WTC11 (cell line): Measurements from ENCODE around the gene HDLBP. TPM values are rescaled to one million over a fixed set of nuclear protein-coding genes. Genes with fewer than 3 reads are reported as not detected.

Source experiments
- ATAC-seq: fragments of 200-7000 bp; cut with Tn5 transposase; 2 replicates; pipeline ENCODE4 v1.10.0; 2021; ENCODE audit warnings: mild to moderate bottlenecking, moderate library complexity
- CTCF ChIA-PET: fragments of 300-600 bp; sonication (Branson Sonifier 250); formaldehyde crosslinking; loops from one replicate; lab custom pipeline; 2021; ENCODE audit warnings: antibody characterized with exemption; lab: Charles Lee
- POLR2A ChIA-PET: fragments of 350-600 bp; sonication (Branson Sonifier 250); formaldehyde crosslinking; loops from one replicate; lab custom pipeline; 2021; ENCODE audit warnings: antibody characterized with exemption; lab: Charles Lee
- DNase-seq: peaks from one replicate; pipeline ENCODE4 v3.0.0; 2021; ENCODE audit warnings: low spot score
- H3K27ac Mint-ChIP-seq: 2 replicates; pipeline ENCODE4 v1.8.0; 2021; ENCODE audit warnings: mixed read lengths
- H3K27me3 Mint-ChIP-seq: 2 replicates; pipeline ENCODE4 v1.8.0; 2021; ENCODE audit warnings: low read depth, mild to moderate bottlenecking, moderate library complexity, mixed read lengths
- H3K36me3 Mint-ChIP-seq: 2 replicates; pipeline ENCODE4 v1.8.0; 2021; ENCODE audit warnings: mixed read lengths
- H3K4me1 Mint-ChIP-seq: 2 replicates; pipeline ENCODE4 v1.8.0; 2022; ENCODE audit warnings: mixed read lengths
- H3K4me3 Mint-ChIP-seq: 2 replicates; pipeline ENCODE4 v1.8.0; 2021; ENCODE audit warnings: mild to moderate bottlenecking, moderate library complexity, mixed read lengths
- H3K9me3 Mint-ChIP-seq: 2 replicates; pipeline ENCODE4 v1.8.0; 2021; ENCODE audit warnings: mixed read lengths
- CBFB ChIP-seq: sonication (generic); formaldehyde crosslinking; IDR thresholded peaks from 2 replicates; pipeline ENCODE4 v1.8.1; 2022; ENCODE audit warnings: mild to moderate bottlenecking, low read depth, missing genetic modification reagents
- ETV6 ChIP-seq: sonication (generic); formaldehyde crosslinking; IDR thresholded peaks from 2 replicates; pipeline ENCODE4 v1.8.1; 2022; ENCODE audit warnings: mild to moderate bottlenecking, missing genetic modification reagents
- HMGXB4 ChIP-seq: sonication (generic); formaldehyde crosslinking; IDR thresholded peaks from 2 replicates; pipeline ENCODE4 v1.8.1; 2023; ENCODE audit warnings: mild to moderate bottlenecking, moderate library complexity, missing genetic modification reagents
- MAX ChIP-seq: sonication (generic); formaldehyde crosslinking; IDR thresholded peaks from 2 replicates; pipeline ENCODE4 v1.8.0; 2022; ENCODE audit warnings: mild to moderate bottlenecking, missing genetic modification reagents
- MYBL2 ChIP-seq: sonication (generic); formaldehyde crosslinking; IDR thresholded peaks from 2 replicates; pipeline ENCODE4 v1.8.1; 2023; ENCODE audit warnings: mild to moderate bottlenecking, moderate library complexity, missing genetic modification reagents
- NR3C1 ChIP-seq: sonication (generic); formaldehyde crosslinking; conservative IDR thresholded peaks from 2 replicates; pipeline ENCODE4 v1.8.1; 2023; ENCODE audit warnings: low read depth, mild to moderate bottlenecking, missing genetic modification reagents
- RELA ChIP-seq: sonication (generic); formaldehyde crosslinking; IDR thresholded peaks from 2 replicates; pipeline ENCODE4 v1.8.1; 2022; ENCODE audit warnings: missing genetic modification reagents, mild to moderate bottlenecking, borderline replicate concordance
- RORB ChIP-seq: fragments of 250-450 bp; sonication (Bioruptor Pico); IDR thresholded peaks from 2 replicates; pipeline ENCODE4 v1.9.0; 2021; ENCODE audit warnings: mild to moderate bottlenecking
- STAT6 ChIP-seq: sonication (generic); formaldehyde crosslinking; conservative IDR thresholded peaks from 2 replicates; pipeline ENCODE4 v1.8.1; 2023; ENCODE audit warnings: mild to moderate bottlenecking, low read depth, missing genetic modification reagents, moderate library complexity
- ZNF138 ChIP-seq: sonication (generic); formaldehyde crosslinking; conservative IDR thresholded peaks from 2 replicates; pipeline ENCODE4 v1.8.1; 2022; ENCODE audit warnings: mild to moderate bottlenecking, moderate library complexity, missing genetic modification reagents
- ZNF423 ChIP-seq: fragments of 250-450 bp; sonication (Bioruptor Pico); IDR thresholded peaks from 2 replicates; pipeline ENCODE4 v2.1.2; 2022; ENCODE audit warnings: mild to moderate bottlenecking, moderate library complexity
- total RNA-seq: library from RNA; stranded (reverse); gene quantifications from 3 replicates; pipeline ENCODE4 v1.2.3, GENCODE V29; 2021
- TF ChIP-seq, protein P1 (sequence below): sonication (generic); formaldehyde crosslinking; IDR thresholded peaks from 2 replicates; pipeline ENCODE4 v1.8.0; 2023; ENCODE audit warnings: missing genetic modification reagents
- TF ChIP-seq, protein P2 (sequence below): sonication (generic); formaldehyde crosslinking; IDR thresholded peaks from 2 replicates; pipeline ENCODE4 v1.8.1; 2023; ENCODE audit warnings: mild to moderate bottlenecking, missing genetic modification reagents
- TF ChIP-seq, protein P3 (sequence below): fragments of 250-450 bp; sonication (Bioruptor Pico); IDR thresholded peaks from 2 replicates; pipeline ENCODE4 v1.9.0; 2021; ENCODE audit warnings: mild to moderate bottlenecking, borderline replicate concordance

The HDLBP gene
- total RNA-seq, 1 experiment from 2014 or later = 368 TPM

- Mint-ChIP-seq H3K36me3 (peaks cover 92% of the 10 kb centered on the region), H3K27ac (no peak overlapping the region), H3K27me3 (no peaks in the 10 kb centered on the region), H3K4me3 (no peak overlapping the region), H3K4me1 (no peaks in the 10 kb centered on the region), H3K9me3 (no peaks in the 10 kb centered on the region)
- ChIA-PET POLR2A (no interaction called here), CTCF (no interaction called here)
- no peak for ATAC-seq
- TF ChIP-seq, protein P1, sequence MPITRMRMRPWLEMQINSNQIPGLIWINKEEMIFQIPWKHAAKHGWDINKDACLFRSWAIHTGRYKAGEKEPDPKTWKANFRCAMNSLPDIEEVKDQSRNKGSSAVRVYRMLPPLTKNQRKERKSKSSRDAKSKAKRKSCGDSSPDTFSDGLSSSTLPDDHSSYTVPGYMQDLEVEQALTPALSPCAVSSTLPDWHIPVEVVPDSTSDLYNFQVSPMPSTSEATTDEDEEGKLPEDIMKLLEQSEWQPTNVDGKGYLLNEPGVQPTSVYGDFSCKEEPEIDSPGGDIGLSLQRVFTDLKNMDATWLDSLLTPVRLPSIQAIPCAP (CRISPR knock-in tag) = no peak
- TF ChIP-seq NR3C1 (CRISPR knock-in tag) = no peak
- TF ChIP-seq, protein P2, sequence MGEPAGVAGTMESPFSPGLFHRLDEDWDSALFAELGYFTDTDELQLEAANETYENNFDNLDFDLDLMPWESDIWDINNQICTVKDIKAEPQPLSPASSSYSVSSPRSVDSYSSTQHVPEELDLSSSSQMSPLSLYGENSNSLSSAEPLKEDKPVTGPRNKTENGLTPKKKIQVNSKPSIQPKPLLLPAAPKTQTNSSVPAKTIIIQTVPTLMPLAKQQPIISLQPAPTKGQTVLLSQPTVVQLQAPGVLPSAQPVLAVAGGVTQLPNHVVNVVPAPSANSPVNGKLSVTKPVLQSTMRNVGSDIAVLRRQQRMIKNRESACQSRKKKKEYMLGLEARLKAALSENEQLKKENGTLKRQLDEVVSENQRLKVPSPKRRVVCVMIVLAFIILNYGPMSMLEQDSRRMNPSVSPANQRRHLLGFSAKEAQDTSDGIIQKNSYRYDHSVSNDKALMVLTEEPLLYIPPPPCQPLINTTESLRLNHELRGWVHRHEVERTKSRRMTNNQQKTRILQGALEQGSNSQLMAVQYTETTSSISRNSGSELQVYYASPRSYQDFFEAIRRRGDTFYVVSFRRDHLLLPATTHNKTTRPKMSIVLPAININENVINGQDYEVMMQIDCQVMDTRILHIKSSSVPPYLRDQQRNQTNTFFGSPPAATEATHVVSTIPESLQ (CRISPR knock-in tag) = no peak
- TF ChIP-seq MAX (CRISPR knock-in tag) = no peak
- no peak for TF ChIP-seq CBFB (CRISPR knock-in tag)
- no peak for TF ChIP-seq RORB (CRISPR knock-in tag)
- no peak for TF ChIP-seq STAT6 (CRISPR knock-in tag)
- no peak for TF ChIP-seq MYBL2 (CRISPR knock-in tag)
- no peak for TF ChIP-seq HMGXB4 (CRISPR knock-in tag)
- no peak for TF ChIP-seq ZNF423 (CRISPR knock-in tag)
- TF ChIP-seq ZNF138 (CRISPR knock-in tag) = no peak
- no peak for TF ChIP-seq ETV6 (CRISPR knock-in tag)
- TF ChIP-seq, protein P3, sequence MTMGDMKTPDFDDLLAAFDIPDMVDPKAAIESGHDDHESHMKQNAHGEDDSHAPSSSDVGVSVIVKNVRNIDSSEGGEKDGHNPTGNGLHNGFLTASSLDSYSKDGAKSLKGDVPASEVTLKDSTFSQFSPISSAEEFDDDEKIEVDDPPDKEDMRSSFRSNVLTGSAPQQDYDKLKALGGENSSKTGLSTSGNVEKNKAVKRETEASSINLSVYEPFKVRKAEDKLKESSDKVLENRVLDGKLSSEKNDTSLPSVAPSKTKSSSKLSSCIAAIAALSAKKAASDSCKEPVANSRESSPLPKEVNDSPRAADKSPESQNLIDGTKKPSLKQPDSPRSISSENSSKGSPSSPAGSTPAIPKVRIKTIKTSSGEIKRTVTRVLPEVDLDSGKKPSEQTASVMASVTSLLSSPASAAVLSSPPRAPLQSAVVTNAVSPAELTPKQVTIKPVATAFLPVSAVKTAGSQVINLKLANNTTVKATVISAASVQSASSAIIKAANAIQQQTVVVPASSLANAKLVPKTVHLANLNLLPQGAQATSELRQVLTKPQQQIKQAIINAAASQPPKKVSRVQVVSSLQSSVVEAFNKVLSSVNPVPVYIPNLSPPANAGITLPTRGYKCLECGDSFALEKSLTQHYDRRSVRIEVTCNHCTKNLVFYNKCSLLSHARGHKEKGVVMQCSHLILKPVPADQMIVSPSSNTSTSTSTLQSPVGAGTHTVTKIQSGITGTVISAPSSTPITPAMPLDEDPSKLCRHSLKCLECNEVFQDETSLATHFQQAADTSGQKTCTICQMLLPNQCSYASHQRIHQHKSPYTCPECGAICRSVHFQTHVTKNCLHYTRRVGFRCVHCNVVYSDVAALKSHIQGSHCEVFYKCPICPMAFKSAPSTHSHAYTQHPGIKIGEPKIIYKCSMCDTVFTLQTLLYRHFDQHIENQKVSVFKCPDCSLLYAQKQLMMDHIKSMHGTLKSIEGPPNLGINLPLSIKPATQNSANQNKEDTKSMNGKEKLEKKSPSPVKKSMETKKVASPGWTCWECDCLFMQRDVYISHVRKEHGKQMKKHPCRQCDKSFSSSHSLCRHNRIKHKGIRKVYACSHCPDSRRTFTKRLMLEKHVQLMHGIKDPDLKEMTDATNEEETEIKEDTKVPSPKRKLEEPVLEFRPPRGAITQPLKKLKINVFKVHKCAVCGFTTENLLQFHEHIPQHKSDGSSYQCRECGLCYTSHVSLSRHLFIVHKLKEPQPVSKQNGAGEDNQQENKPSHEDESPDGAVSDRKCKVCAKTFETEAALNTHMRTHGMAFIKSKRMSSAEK = no peak
- no peak for TF ChIP-seq RELA (CRISPR knock-in tag)
- no peak for DNase-seq
Measured at GRCh38 chr2:241242306-241242705, 73.2 kb downstream of the HDLBP start.
